SK-N-SH treated with all-trans-retinoic acid at 6 μM for 48 hours (cell line): ENCODE measurements around the gene SRPK2.

Source experiments
- ARNTL ChIP-seq: fragments of 450-650 bp; formaldehyde crosslinking; IDR thresholded peaks from 2 replicates; pipeline ENCODE4 v1.5.0; 2020; ENCODE audit warnings: low read depth, mild to moderate bottlenecking, moderate library complexity, borderline replicate concordance
- CREB5 ChIP-seq: fragments of 250-450 bp; sonication (Bioruptor Pico); IDR thresholded peaks from 2 replicates; pipeline ENCODE4 v1.5.1; 2020; ENCODE audit warnings: low read depth, mild to moderate bottlenecking, moderate library complexity
- CSRNP3 ChIP-seq: fragments of 250-450 bp; sonication (Bioruptor Pico); IDR thresholded peaks from 2 replicates; pipeline ENCODE4 v1.5.1; 2021; ENCODE audit warnings: mild to moderate bottlenecking, moderate library complexity
- PATZ1 ChIP-seq: fragments of 250-450 bp; sonication (Bioruptor Pico); IDR thresholded peaks from 2 replicates; pipeline ENCODE4 v1.8.0; 2020; ENCODE audit warnings: mild to moderate bottlenecking, moderate library complexity, borderline replicate concordance
- PPARA ChIP-seq: fragments of 250-450 bp; sonication (Bioruptor Pico); IDR thresholded peaks from 2 replicates; pipeline ENCODE4 v1.5.0; 2020; ENCODE audit warnings: mild to moderate bottlenecking, borderline replicate concordance
- TSHZ2 ChIP-seq: fragments of 250-450 bp; sonication (Bioruptor Pico); IDR thresholded peaks from 2 replicates; pipeline ENCODE4 v1.5.0; 2020; ENCODE audit warnings: mild to moderate bottlenecking, moderate library complexity
- ZNF70 ChIP-seq: fragments of 450-650 bp; formaldehyde crosslinking; IDR thresholded peaks from 2 replicates; pipeline ENCODE4 v1.5.0; 2020; ENCODE audit warnings: mild to moderate bottlenecking, moderate library complexity

GRCh38 chr7:105438254-105438653, 49.5 kb upstream of the SRPK2 start:
- TF ChIP-seq ARNTL (CRISPR knock-in tag), result no peak
- TF ChIP-seq CREB5 (CRISPR knock-in tag), result no peak
- TF ChIP-seq CSRNP3, result no peak
- no peak for TF ChIP-seq PATZ1
- TF ChIP-seq PPARA (CRISPR knock-in tag), result no peak
- TF ChIP-seq ZNF70 (CRISPR knock-in tag), result no peak
- TF ChIP-seq TSHZ2, result no peak
